Osteocyte (in vitro differentiated cells): ENCODE measurements around the gene NDUFS5. TPM values are rescaled to one million over a fixed set of nuclear protein-coding genes. Genes with fewer than 3 reads are reported as not detected.
"Not testable (repeated sequence)": the region's sequence is repeated elsewhere in the genome, so short reads cannot be mapped to it uniquely, and the experiment has no call there.

Experiments
- DNase-seq: peaks from one replicate; pipeline ENCODE4 v3.0.0; 2021; ENCODE audit warnings: mixed read lengths; ENCODE audit not compliant: unreplicated experiment; ENCODE audit errors: extremely low spot score
- H3K27ac Mint-ChIP-seq: one replicate; pipeline ENCODE4 v1.8.0; 2021; ENCODE audit warnings: mild to moderate bottlenecking, mixed read lengths; ENCODE audit not compliant: unreplicated experiment
- H3K27me3 Mint-ChIP-seq: one replicate; pipeline ENCODE4 v1.8.0; 2021; ENCODE audit warnings: mixed read lengths; ENCODE audit not compliant: unreplicated experiment
- H3K36me3 Mint-ChIP-seq: one replicate; pipeline ENCODE4 v1.8.0; 2021; ENCODE audit warnings: mixed read lengths; ENCODE audit not compliant: unreplicated experiment
- H3K4me1 Mint-ChIP-seq: one replicate; pipeline ENCODE4 v1.8.0; 2021; ENCODE audit warnings: mixed read lengths; ENCODE audit not compliant: unreplicated experiment
- H3K4me3 Mint-ChIP-seq: one replicate; pipeline ENCODE4 v1.8.0; 2021; ENCODE audit warnings: mild to moderate bottlenecking, moderate library complexity, mixed read lengths; ENCODE audit not compliant: unreplicated experiment
- H3K9me3 Mint-ChIP-seq: one replicate; pipeline ENCODE4 v1.8.0; 2021; ENCODE audit warnings: mixed read lengths; ENCODE audit not compliant: unreplicated experiment
- CTCF ChIP-seq: fragments of 200-600 bp; sonication (generic); IDR thresholded peaks from 2 replicates; pipeline ENCODE4 v1.5.0; 2021; ENCODE audit warnings: antibody characterized with exemption, mild to moderate bottlenecking, moderate library complexity
- total RNA-seq: library from RNA; stranded (reverse); gene quantifications from 2 replicates; pipeline ENCODE4 v1.2.1, GENCODE V29; 2021

The NDUFS5 gene
- total RNA-seq, 1 donor from 2014 or later = 157 TPM

GRCh38 chr1:39048745-39049370 is 22.7 kb downstream of the NDUFS5 start:
- Mint-ChIP-seq H3K4me3 (no peak overlapping the region), H3K4me1 (peaks cover 17% of the 10 kb centered on the region)
- no peak for TF ChIP-seq CTCF

GRCh38 chr1:39050001-39050400 is 23.9 kb downstream of the NDUFS5 start:
- Mint-ChIP-seq H3K4me3 (no peak overlapping the region), H3K9me3 (no peaks in the 10 kb centered on the region), H3K36me3 (peaks cover 8% of the 10 kb centered on the region), H3K27ac (no peak overlapping the region), H3K4me1 (peaks cover 18% of the 10 kb centered on the region), H3K27me3 (no peaks in the 10 kb centered on the region)
- TF ChIP-seq CTCF = no peak
- no peak for DNase-seq

More at GRCh38 chr1:39048745-39049370, 22.7 kb downstream of the NDUFS5 start:
- H3K9me3 Mint-ChIP-seq = no peaks in the 10 kb centered on the region
- H3K27me3 Mint-ChIP-seq = no peaks in the 10 kb centered on the region
- peaks cover 8% of the 10 kb centered on the region for H3K36me3 Mint-ChIP-seq
- DNase-seq = no peak
- H3K27ac Mint-ChIP-seq = no peak overlapping the region

GRCh38 chr1:39051193-39051850 is 25.2 kb downstream of the NDUFS5 start:
- peak; percentile 17 for TF ChIP-seq CTCF
- not testable (repeated sequence) for H3K9me3 Mint-ChIP-seq, DNase-seq, H3K27me3 Mint-ChIP-seq, H3K36me3 Mint-ChIP-seq, H3K27ac Mint-ChIP-seq, H3K4me3 Mint-ChIP-seq
- peaks cover 22% of the 10 kb centered on the region for H3K4me1 Mint-ChIP-seq

- no peak for DNase-seq
These were observed 25.8 kb downstream of the NDUFS5 start for GRCh38 chr1:39051956-39052355.

GRCh38 chr1:39055213-39055710 is 29.1 kb downstream of the NDUFS5 start:
- not testable (repeated sequence) for DNase-seq, H3K27me3 Mint-ChIP-seq, H3K4me3 Mint-ChIP-seq, H3K36me3 Mint-ChIP-seq, H3K9me3 Mint-ChIP-seq, H3K27ac Mint-ChIP-seq, H3K4me1 Mint-ChIP-seq

More at GRCh38 chr1:39051956-39052355, 25.8 kb downstream of the NDUFS5 start:
- no peaks in the 10 kb centered on the region for H3K9me3 Mint-ChIP-seq
- no peak overlapping the region for H3K4me3 Mint-ChIP-seq
- H3K4me1 Mint-ChIP-seq = peaks cover 17% of the 10 kb centered on the region
- TF ChIP-seq CTCF = no peak
- H3K27me3 Mint-ChIP-seq = no peaks in the 10 kb centered on the region
- H3K36me3 Mint-ChIP-seq = peaks cover 6% of the 10 kb centered on the region
- H3K27ac Mint-ChIP-seq = no peak overlapping the region

- H3K27ac Mint-ChIP-seq, H3K27me3 Mint-ChIP-seq, H3K9me3 Mint-ChIP-seq, H3K4me3 Mint-ChIP-seq, H3K4me1 Mint-ChIP-seq, H3K36me3 Mint-ChIP-seq, DNase-seq: not testable (repeated sequence)
These were observed 35.4 kb downstream of the NDUFS5 start for GRCh38 chr1:39061516-39061915.
